GM19455 (cell line): Measurements from ENCODE around the gene SEMA3C.

Experiments
- ATAC-seq: cut with Tn5 transposase; IDR thresholded peaks from one replicate; pipeline ENCODE4 v1.9.1; 2021; ENCODE audit not compliant: unreplicated experiment

SEMA3C gene

GRCh38 chr7:80783678-80784327 lies 135.0 kb downstream of the SEMA3C start:
- ATAC-seq: no peak

GRCh38 chr7:80783186-80783677 lies 135.6 kb downstream of the SEMA3C start:
- ATAC-seq: no peak

DNA sequence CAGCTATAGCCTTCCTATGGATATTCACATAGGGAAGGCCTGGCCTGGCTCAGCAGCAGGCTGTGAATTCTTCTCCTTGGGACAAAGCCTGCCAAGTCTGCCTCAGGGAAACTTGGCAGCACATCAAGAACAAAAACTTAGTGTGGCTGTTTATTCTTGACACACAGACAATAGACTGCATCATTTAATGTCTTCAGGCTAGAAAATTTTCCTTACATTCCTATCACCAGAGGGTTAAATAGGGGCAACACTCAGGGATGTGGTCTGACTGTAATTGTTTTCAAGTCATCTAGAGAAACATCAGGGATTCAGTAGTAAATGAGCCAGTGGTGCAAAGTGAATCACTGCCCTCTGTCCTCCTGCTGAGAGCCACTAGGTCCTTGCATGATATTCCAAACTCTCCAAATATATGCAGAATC lies 137.3 kb downstream of the SEMA3C start:
- ATAC-seq: no peak

DNA sequence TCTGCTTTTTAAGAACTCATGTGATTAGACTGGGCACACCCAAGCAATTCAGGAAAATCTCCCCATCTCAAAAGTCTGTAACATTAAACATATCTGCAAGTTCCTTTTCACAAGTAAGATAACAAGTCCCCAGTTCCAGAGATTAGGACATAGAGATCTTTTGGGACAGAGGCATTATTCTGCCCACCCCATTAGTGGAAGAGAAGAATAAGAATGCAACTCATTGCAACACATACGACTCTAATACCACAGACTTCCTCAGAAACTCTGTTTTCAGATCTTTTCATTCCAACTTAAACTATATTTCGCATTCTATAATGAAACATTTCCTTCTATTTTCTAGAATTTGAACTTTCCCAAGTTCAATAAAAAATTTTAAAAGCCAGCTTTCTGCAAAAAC lies 137.7 kb downstream of the SEMA3C start:
- ATAC-seq: no peak

DNA sequence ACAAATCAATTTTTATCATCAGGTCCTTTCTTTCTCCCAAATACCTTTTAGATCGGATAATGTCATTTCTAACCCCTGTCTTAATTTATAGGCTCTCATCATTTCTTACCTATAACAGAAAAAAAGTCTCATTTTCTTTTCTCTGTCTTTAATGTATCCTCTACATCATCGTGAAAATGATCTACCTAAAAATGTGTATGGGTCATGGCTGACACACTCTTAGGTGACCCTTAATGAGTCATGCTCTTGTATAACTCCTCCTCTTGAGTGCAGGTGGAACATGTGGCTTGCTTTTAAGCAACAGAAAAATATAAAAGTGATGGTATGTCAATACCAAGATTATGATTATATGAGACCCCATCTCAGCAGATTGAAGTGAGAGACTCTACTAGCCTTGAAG lies 139.4 kb downstream of the SEMA3C start:
- no peak for ATAC-seq

DNA sequence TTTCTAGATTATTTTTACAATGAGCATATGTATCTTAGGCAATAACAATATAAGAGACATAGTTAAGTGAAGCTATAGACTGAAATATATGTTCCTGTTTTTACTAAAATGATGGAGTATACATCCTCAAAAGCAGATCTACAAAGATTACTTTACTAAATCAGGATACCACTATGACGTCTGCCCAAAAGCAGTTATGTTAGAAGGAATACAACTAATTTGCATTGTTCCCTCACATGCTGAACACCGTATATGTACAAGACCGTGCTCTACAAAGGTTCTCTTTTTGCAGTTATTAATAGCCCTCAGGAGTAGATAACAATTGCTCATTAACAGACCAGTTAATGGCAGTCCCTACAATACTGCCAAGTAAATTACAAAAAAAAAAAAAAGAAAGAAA lies 143.0 kb downstream of the SEMA3C start:
- no peak for ATAC-seq

GRCh38 chr7:80775482-80775881 lies 143.4 kb downstream of the SEMA3C start:
- no peak for ATAC-seq

GRCh38 chr7:80774843-80775242 lies 144.0 kb downstream of the SEMA3C start:
- no peak for ATAC-seq

DNA sequence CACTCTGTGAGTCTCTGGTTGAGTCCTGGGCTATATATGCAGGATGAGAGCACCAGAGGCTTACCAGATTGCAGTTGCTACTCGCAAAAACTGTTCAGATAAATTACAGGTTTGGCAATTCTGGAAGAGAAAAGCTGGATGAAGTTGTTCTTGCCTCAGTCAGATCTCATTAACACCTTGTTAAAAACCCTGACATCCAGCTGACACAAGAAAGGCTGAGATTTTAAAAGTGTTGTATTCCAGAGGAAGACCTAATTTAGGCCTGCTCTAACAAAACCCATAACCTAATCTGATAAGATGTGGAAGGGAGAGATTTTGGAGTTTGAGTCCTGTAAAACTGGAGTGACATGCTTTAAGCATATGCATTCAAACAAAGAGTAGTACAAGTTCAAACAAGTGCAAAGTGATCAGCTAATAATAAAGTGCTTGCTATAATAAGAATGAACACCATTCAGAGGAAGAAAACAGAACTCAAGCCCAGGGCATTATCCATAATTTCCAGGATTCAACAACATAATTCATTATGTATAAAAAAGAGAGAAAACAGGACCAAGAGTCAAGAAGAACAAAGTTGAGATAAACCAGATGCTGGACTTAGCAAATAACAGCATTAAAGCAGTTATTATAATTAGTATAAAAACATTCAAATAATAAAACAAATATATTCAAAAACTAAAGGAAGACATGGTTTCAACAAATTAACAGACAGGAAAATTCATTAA lies 144.9 kb downstream of the SEMA3C start:
- ATAC-seq: no peak

- no peak for ATAC-seq
These were observed 146.4 kb downstream of the SEMA3C start for GRCh38 chr7:80772347-80772993.

- no peak for ATAC-seq
These were observed 147.3 kb downstream of the SEMA3C start for GRCh38 chr7:80771523-80771922.

GRCh38 chr7:80770675-80771081 lies 148.2 kb downstream of the SEMA3C start:
- peak; percentile 67 for ATAC-seq

- no peak for ATAC-seq
These were observed 148.8 kb downstream of the SEMA3C start for GRCh38 chr7:80770061-80770460.

GRCh38 chr7:80768756-80769155 lies 150.1 kb downstream of the SEMA3C start:
- ATAC-seq: no peak

DNA sequence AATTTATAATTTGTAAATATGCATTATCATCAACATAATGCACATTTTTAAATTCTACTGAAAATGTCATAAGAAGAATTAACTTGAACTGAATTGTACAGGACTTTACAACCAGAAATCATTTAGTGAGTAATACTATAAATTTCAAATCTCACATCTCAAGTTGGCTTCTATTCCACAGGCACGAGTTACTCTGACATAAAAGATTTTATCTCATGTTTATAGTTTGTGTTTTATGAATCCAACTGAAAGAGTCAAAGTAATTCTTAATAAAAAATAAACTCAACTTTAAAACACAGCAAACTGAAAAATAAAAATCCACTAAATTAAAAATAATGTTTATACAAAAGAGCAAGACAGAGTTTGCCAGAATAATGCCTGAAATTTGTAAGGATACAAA lies 151.2 kb downstream of the SEMA3C start:
- no peak for ATAC-seq

DNA sequence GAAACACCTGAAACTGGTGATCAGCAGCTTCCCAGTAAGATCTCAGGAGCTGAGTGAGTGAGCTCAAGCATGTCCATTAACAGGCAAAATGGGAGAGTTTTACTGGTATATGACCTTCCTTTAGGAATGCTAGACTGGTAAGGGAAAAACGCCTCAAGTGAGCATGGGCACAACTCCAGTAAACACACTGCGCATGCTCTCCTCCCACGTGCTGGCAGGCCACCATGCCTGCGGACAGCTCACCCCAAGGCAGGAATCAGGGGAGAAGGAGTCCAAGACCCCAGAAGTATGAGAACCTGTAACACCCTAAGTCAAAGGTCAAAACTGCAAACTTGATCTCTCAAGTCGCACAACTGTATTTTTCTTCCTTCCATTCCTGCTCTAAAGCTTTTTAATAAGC lies 152.1 kb downstream of the SEMA3C start:
- no peak for ATAC-seq

- ATAC-seq: no peak
These were observed 154.7 kb downstream of the SEMA3C start for GRCh38 chr7:80764132-80764531.

- no peak for ATAC-seq
These were observed 155.1 kb downstream of the SEMA3C start for GRCh38 chr7:80763704-80764103.

DNA sequence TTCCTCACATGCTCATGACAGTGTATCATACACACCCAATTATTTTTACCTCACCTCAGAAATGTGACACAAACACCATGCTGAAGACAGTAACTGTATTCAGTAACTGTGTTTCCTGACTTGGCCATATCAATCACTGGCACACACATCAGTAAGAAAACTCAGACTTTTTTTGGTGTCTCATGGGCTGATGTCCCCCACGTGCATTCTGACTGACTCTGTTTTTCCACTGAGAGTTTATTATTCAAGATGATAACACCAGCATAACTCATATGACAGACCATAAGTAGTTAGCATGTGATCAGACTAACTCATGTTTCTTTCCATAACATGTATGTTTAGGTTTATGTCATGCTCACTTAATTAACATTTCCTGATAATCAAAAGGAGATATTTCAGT lies 155.6 kb downstream of the SEMA3C start:
- no peak for ATAC-seq

DNA sequence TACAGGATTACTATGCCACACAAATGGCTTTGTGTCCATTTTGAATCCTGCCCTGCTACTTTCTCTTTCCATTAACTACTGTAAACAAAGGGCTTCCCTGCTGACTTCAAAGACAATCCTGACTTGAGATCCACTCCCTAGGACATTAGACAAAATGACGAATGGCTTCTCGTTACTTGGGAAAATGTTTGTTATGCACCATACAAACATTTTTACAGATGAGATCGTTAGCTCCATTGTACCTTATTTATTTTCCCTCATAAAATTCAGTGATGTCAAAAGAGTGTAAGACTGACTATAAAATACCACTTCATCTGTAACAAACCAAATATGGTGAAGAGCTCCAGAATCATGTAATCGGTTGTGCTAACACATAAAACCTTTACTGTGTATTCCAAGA lies 158.6 kb downstream of the SEMA3C start:
- no peak for ATAC-seq

DNA sequence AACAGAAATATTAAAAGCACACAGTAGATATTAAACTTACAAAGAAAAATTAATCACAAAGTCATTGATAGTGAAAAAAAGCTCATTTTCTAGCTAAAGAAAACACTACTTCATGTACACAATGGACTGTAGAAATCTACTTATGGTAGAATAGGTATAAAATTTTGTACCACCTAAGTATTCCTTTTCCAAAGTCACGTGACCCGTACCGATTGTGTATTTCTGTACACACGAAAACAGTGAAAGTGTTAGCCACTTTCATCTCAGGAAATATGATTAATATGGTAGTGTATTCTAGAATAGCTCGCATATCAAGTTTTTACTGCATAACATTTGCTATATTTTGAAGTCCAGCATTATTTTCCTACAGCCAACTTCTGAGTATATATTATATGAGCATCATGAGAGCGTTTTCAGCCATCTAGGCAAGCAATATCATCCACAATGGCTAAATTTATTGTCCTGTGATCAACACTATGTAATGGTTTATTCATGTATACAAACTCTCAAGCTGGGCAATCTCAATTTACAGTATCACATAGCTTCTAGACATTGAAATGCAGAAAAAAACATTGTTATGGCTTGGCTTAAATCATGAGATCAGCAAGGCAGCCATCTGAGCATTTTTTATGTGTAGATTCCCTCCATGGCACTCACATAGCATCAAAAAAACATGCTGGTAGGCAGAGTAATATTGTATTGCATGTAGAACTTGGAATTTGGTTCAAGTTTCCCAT lies 165.7 kb downstream of the SEMA3C start:
- ATAC-seq: no peak
